Measurements from ENCODE around the gene NHSL2.
"Not testable (repeated sequence)": the region's sequence is repeated elsewhere in the genome, so short reads cannot be mapped to it uniquely, and the experiment has no call there.

NHSL2 gene

GRCh38 chrX:72165551-72165950 lies 254.9 kb downstream of the NHSL2 start:
- Histone ChIP-seq H3K14ac (ENCODE audit: low read length in 2 of 2) (no peak overlapping the region), H2BK15ac (ENCODE audit: low read depth, poor library complexity, severe bottlenecking) (no peak overlapping the region), H2BK120ac (ENCODE audit: low read depth, low read length) (no peak overlapping the region), H3K9me3 (ENCODE audit: control insufficient read depth, low read length) (no peaks in the 10 kb centered on the region), H3K27ac (ENCODE audit: low read length, poor library complexity, severe bottlenecking) (no peak overlapping the region), H3K4me1 (ENCODE audit: control insufficient read depth, insufficient read depth, low read depth, low read length) (no peaks in the 10 kb centered on the region), H3K4ac (ENCODE audit: low read depth in 1 of 2, low read length in 2 of 2) (no peak overlapping the region), H2BK5ac (ENCODE audit: low read depth, low read length, poor library complexity, severe bottlenecking) (no peak overlapping the region), H3K4me2 (ENCODE audit: low read length, poor library complexity, severe bottlenecking) (no peak overlapping the region), H3K27me3 (ENCODE audit: control insufficient read depth in 1 of 2, insufficient read depth in 1 of 2, low read length in 2 of 2) (peaks cover 0 to 40% of the 10 kb centered on the region in 2 experiments), H3K18ac (ENCODE audit: low read depth in 1 of 2, low read length in 2 of 2) (no peak overlapping the region), H3K79me1 (replicated peaks; ENCODE audit: low read length, poor library complexity, severe bottlenecking) (no peaks in the 10 kb centered on the region), H4K91ac (ENCODE audit: low read length) (no peak overlapping the region), H3K23ac (ENCODE audit: low read length in 2 of 2) (no peak overlapping the region), H2AFZ (ENCODE audit: low read depth, low read length) (no peak overlapping the region), H2AK5ac (ENCODE audit: low read length, severe bottlenecking) (no peak overlapping the region), H3K9ac (ENCODE audit: low read length) (no peak overlapping the region), H3K4me3 (ENCODE audit: insufficient read depth in 1 of 2, low read depth in 1 of 2, low read length in 2 of 2) (no peak overlapping the region), H2BK12ac (ENCODE audit: low read length in 2 of 2) (no peak overlapping the region), H4K8ac (ENCODE audit: low read length) (no peak overlapping the region), H3K36me3 (ENCODE audit: control insufficient read depth in 1 of 2, insufficient read depth in 2 of 2, low read depth in 1 of 2, low read length in 2 of 2) (no peaks in the 10 kb centered on the region)
- no peak for DNase-seq
- WGBS: 93% methylated on average over 2 of the region's 4 CpGs

GRCh38 chrX:72169008-72169728 lies 258.5 kb downstream of the NHSL2 start:
- H3K18ac ChIP-seq (ENCODE audit: low read depth in 1 of 2, low read length in 2 of 2): no peak overlapping the region
- H2AK5ac ChIP-seq (ENCODE audit: low read length, severe bottlenecking): no peak overlapping the region
- H3K4me3 ChIP-seq (ENCODE audit: insufficient read depth in 1 of 2, low read depth in 1 of 2, low read length in 2 of 2): peak overlapping the region in 1 of 2 experiments; percentile 33
- H3K36me3 ChIP-seq (ENCODE audit: control insufficient read depth in 1 of 2, insufficient read depth in 2 of 2, low read depth in 1 of 2, low read length in 2 of 2): no peaks in the 10 kb centered on the region
- no peak overlapping the region for H3K14ac ChIP-seq (ENCODE audit: low read length in 2 of 2)
- no peak overlapping the region for H3K27ac ChIP-seq (ENCODE audit: low read length, poor library complexity, severe bottlenecking)
- peaks cover 0 to 35% of the 10 kb centered on the region in 2 experiments for H3K27me3 ChIP-seq (ENCODE audit: control insufficient read depth in 1 of 2, insufficient read depth in 1 of 2, low read length in 2 of 2)
- no peaks in the 10 kb centered on the region for H3K9me3 ChIP-seq (ENCODE audit: control insufficient read depth, low read length)
- H3K9ac ChIP-seq (ENCODE audit: low read length): no peak overlapping the region
- WGBS: 100% methylated on average over 1 of the region's 6 CpGs
- H2AFZ ChIP-seq (ENCODE audit: low read depth, low read length): no peak overlapping the region
- H3K4me2 ChIP-seq (ENCODE audit: low read length, poor library complexity, severe bottlenecking): no peak overlapping the region
- no peak overlapping the region for H2BK5ac ChIP-seq (ENCODE audit: low read depth, low read length, poor library complexity, severe bottlenecking)
- no peaks in the 10 kb centered on the region for H3K4me1 ChIP-seq (ENCODE audit: control insufficient read depth, insufficient read depth, low read depth, low read length)
- no peak for DNase-seq
- H2BK15ac ChIP-seq (ENCODE audit: low read depth, poor library complexity, severe bottlenecking): no peak overlapping the region
- no peak overlapping the region for H2BK12ac ChIP-seq (ENCODE audit: low read length in 2 of 2)
- no peak overlapping the region for H3K4ac ChIP-seq (ENCODE audit: low read depth in 1 of 2, low read length in 2 of 2)
- no peak overlapping the region for H4K8ac ChIP-seq (ENCODE audit: low read length)
- H2BK120ac ChIP-seq (ENCODE audit: low read depth, low read length): no peak overlapping the region
- no peak overlapping the region for H4K91ac ChIP-seq (ENCODE audit: low read length)
- no peaks in the 10 kb centered on the region for H3K79me1 ChIP-seq (replicated peaks; ENCODE audit: low read length, poor library complexity, severe bottlenecking)
- no peak overlapping the region for H3K23ac ChIP-seq (ENCODE audit: low read length in 2 of 2)

- WGBS: 100% methylated on average over 2 of the region's 5 CpGs
- H3K79me1 ChIP-seq (replicated peaks; ENCODE audit: low read length, poor library complexity, severe bottlenecking); H3K18ac ChIP-seq (ENCODE audit: low read depth in 1 of 2, low read length in 2 of 2): not testable (repeated sequence)
These were observed 265.6 kb downstream of the NHSL2 start for GRCh38 chrX:72176289-72176688.

GRCh38 chrX:72176981-72177380 lies 266.3 kb downstream of the NHSL2 start:
- no peak overlapping the region for H3K4ac ChIP-seq (ENCODE audit: low read depth in 1 of 2, low read length in 2 of 2)
- H2BK120ac ChIP-seq (ENCODE audit: low read depth, low read length): no peak overlapping the region
- H2BK15ac ChIP-seq (ENCODE audit: low read depth, poor library complexity, severe bottlenecking): no peak overlapping the region
- DNase-seq: no peak
- H3K79me1 ChIP-seq (replicated peaks; ENCODE audit: low read length, poor library complexity, severe bottlenecking): no peaks in the 10 kb centered on the region
- H3K27me3 ChIP-seq (ENCODE audit: control insufficient read depth in 1 of 2, insufficient read depth in 1 of 2, low read length in 2 of 2): peaks cover 0 to 10% of the 10 kb centered on the region in 2 experiments
- H3K4me3 ChIP-seq (ENCODE audit: insufficient read depth in 1 of 2, low read depth in 1 of 2, low read length in 2 of 2): no peak overlapping the region
- no peak overlapping the region for H3K23ac ChIP-seq (ENCODE audit: low read length in 2 of 2)
- H4K91ac ChIP-seq (ENCODE audit: low read length): no peak overlapping the region
- no peak overlapping the region for H3K27ac ChIP-seq (ENCODE audit: low read length, poor library complexity, severe bottlenecking)
- no peak overlapping the region for H3K14ac ChIP-seq (ENCODE audit: low read length in 2 of 2)
- H2AFZ ChIP-seq (ENCODE audit: low read depth, low read length): no peak overlapping the region
- no peak overlapping the region for H2BK12ac ChIP-seq (ENCODE audit: low read length in 2 of 2)
- WGBS: 100% methylated on average over 2 of the region's 2 CpGs
- no peak overlapping the region for H3K18ac ChIP-seq (ENCODE audit: low read depth in 1 of 2, low read length in 2 of 2)
- no peak overlapping the region for H3K9ac ChIP-seq (ENCODE audit: low read length)
- H2AK5ac ChIP-seq (ENCODE audit: low read length, severe bottlenecking): no peak overlapping the region
- H3K4me2 ChIP-seq (ENCODE audit: low read length, poor library complexity, severe bottlenecking): no peak overlapping the region
- H3K36me3 ChIP-seq (ENCODE audit: control insufficient read depth in 1 of 2, insufficient read depth in 2 of 2, low read depth in 1 of 2, low read length in 2 of 2): no peaks in the 10 kb centered on the region
- H3K9me3 ChIP-seq (ENCODE audit: control insufficient read depth, low read length): no peaks in the 10 kb centered on the region
- H3K4me1 ChIP-seq (ENCODE audit: control insufficient read depth, insufficient read depth, low read depth, low read length): no peaks in the 10 kb centered on the region
- H4K8ac ChIP-seq (ENCODE audit: low read length): no peak overlapping the region
- no peak overlapping the region for H2BK5ac ChIP-seq (ENCODE audit: low read depth, low read length, poor library complexity, severe bottlenecking)

More at GRCh38 chrX:72176289-72176688, 265.6 kb downstream of the NHSL2 start:
- not testable (repeated sequence) for H2BK15ac ChIP-seq (ENCODE audit: low read depth, poor library complexity, severe bottlenecking); DNase-seq; H2BK5ac ChIP-seq (ENCODE audit: low read depth, low read length, poor library complexity, severe bottlenecking); H2BK12ac ChIP-seq (ENCODE audit: low read length in 2 of 2); H2AK5ac ChIP-seq (ENCODE audit: low read length, severe bottlenecking); H3K9me3 ChIP-seq (ENCODE audit: control insufficient read depth, low read length); H3K4me1 ChIP-seq (ENCODE audit: control insufficient read depth, insufficient read depth, low read depth, low read length); H2AFZ ChIP-seq (ENCODE audit: low read depth, low read length); H2BK120ac ChIP-seq (ENCODE audit: low read depth, low read length); H4K8ac ChIP-seq (ENCODE audit: low read length); H3K27ac ChIP-seq (ENCODE audit: low read length, poor library complexity, severe bottlenecking); H3K9ac ChIP-seq (ENCODE audit: low read length); H4K91ac ChIP-seq (ENCODE audit: low read length); H3K4me2 ChIP-seq (ENCODE audit: low read length, poor library complexity, severe bottlenecking); H3K4me3 ChIP-seq (ENCODE audit: insufficient read depth in 1 of 2, low read depth in 1 of 2, low read length in 2 of 2); H3K4ac ChIP-seq (ENCODE audit: low read depth in 1 of 2, low read length in 2 of 2); H3K23ac ChIP-seq (ENCODE audit: low read length in 2 of 2); H3K14ac ChIP-seq (ENCODE audit: low read length in 2 of 2); H3K36me3 ChIP-seq (ENCODE audit: control insufficient read depth in 1 of 2, insufficient read depth in 2 of 2, low read depth in 1 of 2, low read length in 2 of 2)
- H3K27me3 ChIP-seq (ENCODE audit: control insufficient read depth in 1 of 2, insufficient read depth in 1 of 2, low read length in 2 of 2): peaks cover 0 to 10% of the 10 kb centered on the region in 2 experiments

Measured in mesenchymal stem cell (in vitro differentiated cells and primary cell).